GM08714 (cell line): ENCODE data around the gene ZNF225.
A peak's percentile ranks its signal among the peaks of the same experiment; 100 is the strongest.
"Not testable (repeated sequence)": the region's sequence is repeated elsewhere in the genome, so short reads cannot be mapped to it uniquely, and the experiment has no call there.

Experiments
- H3K4me3 ChIP-seq: fragments of 200-500 bp; sonication (Bioruptor generic); 2 replicates; pipeline ENCODE4 v1.5.1; 2014; ENCODE audit warnings: mild to moderate bottlenecking, low read length, inconsistent platforms
- ZNF274 ChIP-seq: IDR thresholded peaks from 2 replicates; pipeline ENCODE4 v1.6.1; 2012; ENCODE audit warnings: mild to moderate bottlenecking, low read depth, low read length

The ZNF225 gene

DNA sequence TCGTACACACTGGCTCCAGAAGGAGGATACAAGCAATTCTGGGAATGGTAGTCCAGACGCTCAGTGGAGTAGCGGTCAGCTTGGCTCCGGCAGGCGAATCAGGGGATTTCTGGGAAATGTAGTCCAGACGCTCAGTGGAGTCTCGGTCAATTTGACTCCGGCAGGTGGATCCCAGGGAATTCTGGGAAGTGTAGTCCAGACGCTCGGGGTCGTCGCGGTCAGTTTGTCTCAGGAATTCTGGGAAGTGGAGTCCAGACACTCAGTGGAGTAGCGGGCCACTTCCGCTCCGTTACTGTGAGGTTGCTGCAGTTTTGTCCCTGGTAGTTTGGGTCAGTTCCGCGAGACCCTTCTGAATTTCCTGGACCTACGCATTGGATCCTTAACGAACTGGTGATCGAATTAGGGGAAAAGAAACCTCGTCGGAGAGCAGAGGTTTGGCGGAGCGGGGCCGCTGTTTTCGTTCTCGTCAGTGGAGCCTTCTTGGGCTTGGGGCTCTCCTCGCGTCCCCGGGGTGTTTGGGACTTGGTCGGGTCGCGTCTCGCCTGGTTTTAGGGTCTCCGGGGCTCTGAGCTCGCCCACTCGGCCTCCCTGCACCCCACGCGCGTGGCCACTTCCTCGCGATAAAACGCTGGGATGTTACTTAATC lies at the start of gene ZNF225:
ZNF225 (plus strand) TSS at position 262 of the 646 bp plus-strand sequence. CDS start 2,429 bp downstream, outside the sequence.
- TF ChIP-seq ZNF274, result no peak
- H3K4me3 ChIP-seq, result peak within 1 kb of the TSS; percentile 95

DNA sequence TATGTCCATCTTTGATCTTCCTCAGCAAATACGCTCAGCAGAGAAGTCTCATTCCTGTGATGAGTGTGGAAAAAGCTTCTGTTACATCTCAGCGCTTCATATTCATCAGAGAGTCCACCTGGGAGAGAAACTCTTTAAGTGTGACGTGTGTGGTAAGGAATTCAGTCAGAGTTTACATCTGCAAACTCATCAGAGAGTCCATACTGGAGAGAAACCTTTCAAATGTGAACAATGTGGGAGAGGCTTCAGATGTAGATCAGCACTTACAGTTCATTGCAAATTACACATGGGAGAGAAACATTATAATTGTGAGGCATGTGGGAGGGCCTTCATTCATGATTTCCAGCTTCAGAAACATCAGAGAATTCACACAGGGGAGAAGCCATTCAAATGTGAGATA lies 46.9 kb upstream of the ZNF225 start:
- no peak for TF ChIP-seq ZNF274
- H3K4me3 ChIP-seq, result no peak overlapping the region

DNA sequence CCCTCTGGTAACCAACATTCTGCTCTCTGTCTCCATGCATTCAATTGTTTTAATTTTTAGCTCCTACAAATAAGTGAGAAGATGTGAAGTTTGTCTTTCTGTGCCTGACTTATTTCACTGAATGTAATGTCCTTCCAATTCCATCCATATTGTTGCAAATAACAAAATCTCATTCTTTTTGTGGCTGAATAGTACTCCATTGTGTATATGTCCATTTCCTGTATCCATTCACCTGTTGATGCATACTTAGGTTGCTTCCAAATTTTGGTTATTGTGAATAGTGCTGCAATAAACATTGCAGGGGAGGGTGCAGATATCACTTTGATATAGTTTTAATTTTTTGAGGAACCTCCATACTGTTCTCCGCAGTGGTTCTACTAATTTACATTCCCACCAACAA lies 43.8 kb upstream of the ZNF225 start:
- H3K4me3 ChIP-seq, result no peak overlapping the region
- no peak for TF ChIP-seq ZNF274

- no peak for TF ChIP-seq ZNF274
- peak within 1 kb of the TSS; percentile 76 for H3K4me3 ChIP-seq
These were observed 41.2 kb upstream of the ZNF225 start, which contains the start of gene ZNF284 for GRCh38 chr19:44071824-44072542. TSS of gene ZNF284 (plus strand) at chr19:44072159. CDS start at chr19:44076390, 4,231 bp downstream.

DNA sequence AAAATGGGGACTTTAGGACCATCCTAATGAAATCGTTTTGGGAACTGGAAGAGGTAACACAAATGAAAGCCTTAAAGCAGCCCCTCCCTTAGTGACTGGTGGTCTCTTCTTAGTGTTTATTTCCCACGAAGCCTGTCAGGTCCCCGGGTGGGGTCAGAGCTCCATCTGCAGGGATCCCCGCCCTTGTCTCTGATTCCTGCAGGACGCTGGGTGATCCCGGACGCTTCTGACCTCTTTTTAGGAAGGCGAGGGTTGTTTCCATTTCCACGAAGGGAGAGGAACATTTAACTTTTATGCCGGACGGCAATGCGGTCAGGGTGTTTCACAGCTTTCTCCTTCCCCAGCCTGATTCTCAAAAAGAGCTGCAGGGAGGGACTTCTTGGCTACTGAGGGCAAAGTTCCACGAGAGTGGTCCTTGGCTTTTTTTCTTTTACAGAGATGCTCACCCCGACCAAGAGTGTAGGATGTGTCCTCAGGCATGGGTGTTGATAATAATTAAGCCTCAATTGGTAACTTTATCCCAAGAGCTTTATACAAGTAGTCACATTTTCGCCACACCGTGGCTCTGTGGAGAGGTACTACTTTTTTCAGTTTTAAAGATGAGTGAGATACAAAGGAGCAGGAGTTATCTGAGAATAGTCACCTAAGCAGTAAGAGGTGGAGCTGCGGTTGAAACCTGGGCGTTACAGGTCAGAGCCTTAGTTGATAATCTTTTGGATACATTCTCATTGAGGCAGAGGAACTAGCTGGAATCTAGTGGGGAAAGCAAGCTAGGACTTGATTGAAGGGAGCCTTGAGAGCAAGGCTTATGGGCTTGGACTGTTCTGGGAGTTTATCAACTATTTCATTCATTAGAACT lies 40.4 kb upstream of the ZNF225 start:
- H3K4me3 ChIP-seq, result peak overlapping the region; percentile 76
- TF ChIP-seq ZNF274, result no peak

DNA sequence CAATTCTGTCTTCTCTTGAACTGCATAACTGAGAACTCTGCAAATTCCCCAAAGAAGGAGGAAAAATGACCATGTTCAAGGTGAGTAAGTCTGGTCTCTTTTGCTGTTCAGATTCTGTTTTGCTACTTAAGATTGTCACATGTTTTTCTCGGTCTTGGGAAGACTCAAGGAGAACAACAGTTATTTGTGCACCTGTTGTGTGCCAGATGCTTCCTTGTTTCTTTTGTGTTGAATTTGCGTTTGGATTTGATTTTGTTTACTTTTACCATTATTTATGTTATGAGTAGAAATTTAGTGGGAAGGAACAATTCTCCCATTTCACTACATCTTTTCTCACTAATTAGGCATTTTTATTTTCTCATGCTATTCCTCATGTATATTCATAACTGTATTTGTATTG lies 36.9 kb upstream of the ZNF225 start:
- no peak overlapping the region for H3K4me3 ChIP-seq
- TF ChIP-seq ZNF274, result no peak

DNA sequence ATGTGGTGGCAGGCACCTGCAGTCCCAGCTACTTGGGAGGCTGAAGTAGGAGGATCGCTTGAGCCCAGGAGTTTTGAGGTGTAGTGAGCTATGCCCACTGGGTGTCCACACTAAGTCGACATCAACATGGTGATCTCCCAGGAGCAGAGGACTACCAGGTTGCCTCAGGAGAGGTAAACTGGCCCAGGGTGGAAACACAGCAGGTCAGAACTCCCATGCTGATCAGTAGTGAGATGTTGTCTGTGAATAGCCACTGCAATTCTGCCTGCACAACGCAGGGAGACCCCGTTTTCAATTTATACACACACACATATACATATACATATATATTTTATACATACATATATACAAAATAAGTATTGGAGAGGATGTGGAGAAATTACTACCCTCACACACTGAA lies 21.1 kb upstream of the ZNF225 start:
- no peak overlapping the region for H3K4me3 ChIP-seq
- no peak for TF ChIP-seq ZNF274

GRCh38 chr19:44093931-44094765 lies 19.1 kb upstream of the ZNF225 start, which contains the start of gene ZNF224:
TSS of gene ZNF224 (plus strand) at chr19:44094361. CDS start at chr19:44097874, 3,513 bp downstream.
- no peak for TF ChIP-seq ZNF274
- peak within 1 kb of the TSS; percentile 94 for H3K4me3 ChIP-seq

- TF ChIP-seq ZNF274, result no peak
- H3K4me3 ChIP-seq, result no peak overlapping the region
These were observed 5.4 kb upstream of the ZNF225 start for GRCh38 chr19:44107751-44108150.

- H3K4me3 ChIP-seq, result no peak overlapping the region; the same call in 1 of the 2 replicates
- TF ChIP-seq ZNF274, result no peak
These were observed 3.7 kb upstream of the ZNF225 start for GRCh38 chr19:44109458-44109857.

DNA sequence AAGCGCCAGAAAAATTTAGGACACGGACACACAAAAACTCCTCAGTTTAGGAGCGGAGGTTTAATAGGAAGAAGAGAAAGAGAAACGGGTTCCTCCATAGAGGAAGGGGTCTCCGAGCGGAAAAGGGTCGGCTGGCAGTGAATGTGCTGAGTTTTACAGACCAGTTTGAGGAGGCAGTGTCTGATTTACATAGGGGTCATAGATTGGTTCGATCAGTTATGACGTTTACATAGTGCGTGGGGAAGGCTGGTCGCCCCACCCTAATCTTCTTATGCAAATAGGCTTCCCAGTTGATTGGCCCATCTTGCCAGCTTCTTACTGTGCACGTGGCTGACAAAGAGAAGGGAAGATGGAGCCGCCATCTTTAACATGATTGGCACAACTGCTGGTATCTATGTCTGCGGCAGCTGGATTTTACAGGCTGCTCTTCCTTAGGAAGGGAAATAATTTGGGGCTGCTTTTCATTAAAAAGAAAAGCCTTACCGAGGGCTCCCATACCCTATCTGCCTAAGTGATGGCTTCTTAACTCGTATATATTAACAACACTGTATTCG lies 1.2 kb upstream of the ZNF225 start:
- no peak for TF ChIP-seq ZNF274
- peak overlapping the region; percentile 95 for H3K4me3 ChIP-seq

- peak overlapping the region; percentile 95 for H3K4me3 ChIP-seq
- no peak for TF ChIP-seq ZNF274
These were observed 429 bp upstream of the ZNF225 start for GRCh38 chr19:44112802-44113137.

DNA sequence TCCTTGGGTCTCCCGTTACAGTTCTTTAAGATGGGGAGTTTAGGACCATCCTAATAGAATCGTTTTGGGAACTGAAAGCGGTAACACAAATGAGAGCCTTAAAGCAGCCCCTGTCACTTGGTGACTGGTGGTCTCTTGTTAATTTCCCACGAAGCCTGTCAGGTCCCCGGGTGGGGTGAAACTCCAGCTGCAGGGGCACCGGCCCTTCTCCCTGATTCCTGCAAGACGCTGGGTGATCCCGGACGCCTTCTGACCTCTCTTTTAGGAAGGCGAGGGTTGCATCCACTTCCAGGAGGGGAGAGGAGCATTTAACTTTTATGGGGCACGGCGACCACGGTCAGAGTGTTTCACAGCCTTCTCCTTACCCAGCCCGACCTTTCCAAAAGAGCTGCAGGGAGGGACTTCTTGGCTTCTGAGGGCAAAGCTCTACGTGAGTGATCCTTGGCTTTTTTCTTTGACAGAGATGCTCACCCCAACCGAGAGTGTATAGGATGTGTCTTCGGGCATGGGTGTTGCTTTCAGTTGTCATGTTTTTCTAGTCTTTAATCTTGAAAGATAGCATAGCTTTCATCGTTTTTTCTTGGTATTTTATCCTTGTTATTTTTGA lies 688 bp downstream of the ZNF225 start:
- TF ChIP-seq ZNF274, result no peak
- peak overlapping the region; percentile 95 for H3K4me3 ChIP-seq

DNA sequence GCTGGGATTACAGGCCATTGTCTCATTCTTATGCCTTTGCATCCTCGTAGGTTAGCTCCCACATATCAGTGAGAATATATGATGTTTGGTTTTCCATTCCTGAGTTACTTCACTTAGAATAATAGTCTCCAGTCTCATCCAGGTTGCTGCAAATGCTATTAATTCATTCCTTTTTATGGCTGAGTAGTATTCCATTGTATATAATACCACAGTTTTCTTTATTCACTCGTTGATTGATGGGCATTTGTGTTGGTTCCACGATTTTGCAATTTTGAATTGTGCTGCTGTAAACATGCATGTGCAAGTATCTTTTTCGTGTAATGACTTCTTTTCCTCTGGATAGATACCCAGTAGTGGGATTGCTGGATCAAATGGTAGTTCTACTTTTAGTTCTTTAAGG lies 8.0 kb downstream of the ZNF225 start:
- H3K4me3 ChIP-seq, result not testable (repeated sequence)
